Midbrain (tissue), 1 donor: ENCODE results near the gene PREX1.

Experiments used
- DNase-seq: peaks from one replicate; lab custom pipeline; 2025; lab: John Stamatoyannopoulos, UW

PREX1 gene

GRCh38 chr20:48736231-48736630, 91.6 kb downstream of the PREX1 start:
- no peak for DNase-seq

DNA sequence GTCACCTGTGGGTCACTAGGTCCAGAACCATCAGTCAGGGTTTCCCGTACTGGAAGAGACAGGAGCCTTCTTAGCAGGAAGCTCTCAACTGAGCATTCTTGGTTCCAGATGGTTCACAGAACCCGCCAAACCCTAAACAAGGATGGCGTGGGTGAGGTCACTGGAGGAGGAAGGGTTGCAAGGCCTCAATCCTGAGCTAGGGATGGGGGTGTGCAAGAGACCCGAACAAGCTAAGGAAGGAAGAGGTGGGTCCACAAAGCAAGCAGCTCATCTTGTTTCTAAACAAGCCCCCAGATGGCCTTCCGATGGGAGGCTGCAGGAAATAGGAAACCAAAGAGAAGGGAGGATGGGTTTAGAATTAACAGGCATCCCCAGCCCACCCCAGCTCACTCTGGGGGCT, 92.7 kb downstream of the PREX1 start:
- DNase-seq, result no peak

GRCh38 chr20:48734104-48734749, 93.6 kb downstream of the PREX1 start:
- DNase-seq, result no peak

DNA sequence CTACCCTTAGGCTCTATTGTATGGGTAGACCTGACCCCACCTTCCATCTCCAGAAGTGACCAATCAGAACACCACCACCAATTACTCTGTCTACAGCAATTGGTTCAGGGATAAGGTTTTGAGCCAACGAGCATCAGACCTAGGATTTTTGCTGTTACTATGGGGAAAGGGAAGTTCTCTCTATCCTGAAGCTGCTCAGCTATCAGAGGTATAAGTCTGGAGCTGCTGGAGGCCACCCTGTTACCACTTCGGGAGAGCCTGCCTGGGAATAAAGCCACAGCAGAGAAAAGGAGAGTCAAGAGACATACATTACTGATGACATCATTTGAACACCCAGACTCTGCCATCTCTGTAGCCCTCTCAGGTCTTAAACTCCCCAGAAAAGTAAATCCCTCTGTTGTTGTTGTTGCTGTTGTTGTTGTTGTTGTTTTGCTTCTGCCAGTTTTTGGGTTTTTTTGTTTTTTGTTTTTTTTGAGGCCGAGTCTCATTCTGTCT, 94.5 kb downstream of the PREX1 start:
- no peak for DNase-seq

DNA sequence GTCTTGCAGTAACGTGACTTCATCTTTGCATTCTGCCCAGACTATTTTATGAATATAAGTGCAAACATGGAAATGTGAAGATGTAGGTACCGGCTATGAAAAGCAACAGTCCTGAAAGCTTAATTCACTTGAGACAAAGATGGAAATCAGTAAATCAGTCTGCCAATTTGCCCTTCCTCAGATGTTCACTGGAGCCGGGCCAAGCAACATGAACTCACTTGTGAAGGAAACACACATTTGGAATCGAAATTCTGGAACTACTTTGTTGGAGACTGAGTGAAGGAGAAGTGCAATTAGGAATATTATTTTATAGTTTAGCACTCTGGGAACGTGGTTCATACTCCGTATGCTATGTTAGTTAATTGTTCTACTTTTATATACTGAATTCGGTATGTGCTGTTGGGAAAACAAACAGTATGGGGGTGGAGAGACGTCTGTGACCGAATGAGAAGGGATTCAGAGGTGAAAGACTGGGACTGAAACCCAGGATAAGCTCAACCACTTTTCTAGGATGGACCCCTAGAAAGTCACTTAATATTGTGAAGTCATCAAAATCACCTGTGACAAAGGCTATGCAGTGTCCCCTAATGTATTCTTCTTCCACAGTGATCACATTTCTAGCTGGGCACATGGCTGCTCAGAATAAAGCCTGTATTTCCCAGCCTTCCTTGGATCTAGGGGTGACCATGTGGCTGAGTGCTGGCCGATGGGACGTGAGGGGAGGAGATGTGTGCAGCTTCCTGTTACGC, 95.5 kb downstream of the PREX1 start:
- peak; percentile 54 for DNase-seq

DNA sequence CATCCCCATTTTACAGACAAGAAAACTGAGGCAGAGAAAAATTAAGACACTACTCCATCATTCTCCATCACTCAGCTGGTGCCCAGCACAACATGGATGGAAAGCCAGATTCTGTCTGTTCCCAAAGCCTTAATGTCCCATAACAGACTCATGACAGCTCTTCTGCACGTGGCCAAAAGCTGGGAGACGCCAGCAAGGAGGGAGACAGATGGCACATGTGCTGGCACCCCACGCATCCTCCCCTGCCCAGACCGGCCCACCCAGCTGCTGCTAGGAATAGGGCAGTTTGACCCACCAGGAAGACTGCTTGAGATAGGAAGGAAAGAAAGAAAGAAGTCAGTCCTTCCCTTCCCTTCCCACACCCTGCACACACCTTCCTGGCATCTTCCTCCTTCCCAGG, 96.3 kb downstream of the PREX1 start:
- DNase-seq, result no peak

DNA sequence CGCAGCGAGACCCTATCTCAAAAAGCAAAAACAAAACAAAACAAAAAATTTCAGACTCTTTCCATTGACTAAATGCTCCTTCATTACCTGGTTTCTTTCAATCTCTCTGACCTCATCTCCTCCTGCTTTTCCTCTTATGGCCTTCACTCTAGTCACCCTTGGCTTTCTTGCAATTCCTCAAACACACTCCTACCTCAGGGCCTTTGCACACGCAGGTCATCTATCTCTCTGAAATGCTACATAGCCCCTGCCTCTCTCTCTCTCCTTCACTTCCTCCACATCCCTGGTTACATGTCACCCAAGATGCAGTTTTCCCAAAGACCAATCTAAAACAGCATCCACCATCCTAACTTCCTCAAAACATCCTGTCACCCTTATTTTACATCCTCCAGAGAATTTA, 96.8 kb downstream of the PREX1 start:
- no peak for DNase-seq

DNA sequence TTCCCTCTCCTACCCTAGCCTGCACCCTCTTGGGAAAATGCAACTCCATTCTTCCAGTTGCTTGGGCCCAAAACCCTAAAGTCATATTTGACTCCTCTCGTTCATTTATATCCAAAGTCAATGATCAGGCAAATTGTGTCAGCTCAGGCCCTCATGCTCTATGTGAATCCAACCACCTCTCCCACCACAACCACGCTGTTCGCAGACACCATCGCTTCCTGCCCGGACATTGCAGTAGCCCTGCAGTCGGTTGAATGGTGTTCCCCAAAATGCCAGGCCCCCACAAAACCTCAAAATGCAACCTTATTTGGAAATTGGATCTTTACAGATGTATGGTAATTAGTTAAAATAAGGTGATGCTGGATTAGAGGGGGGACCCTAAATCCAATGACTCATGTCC, 98.3 kb downstream of the PREX1 start:
- no peak for DNase-seq

DNA sequence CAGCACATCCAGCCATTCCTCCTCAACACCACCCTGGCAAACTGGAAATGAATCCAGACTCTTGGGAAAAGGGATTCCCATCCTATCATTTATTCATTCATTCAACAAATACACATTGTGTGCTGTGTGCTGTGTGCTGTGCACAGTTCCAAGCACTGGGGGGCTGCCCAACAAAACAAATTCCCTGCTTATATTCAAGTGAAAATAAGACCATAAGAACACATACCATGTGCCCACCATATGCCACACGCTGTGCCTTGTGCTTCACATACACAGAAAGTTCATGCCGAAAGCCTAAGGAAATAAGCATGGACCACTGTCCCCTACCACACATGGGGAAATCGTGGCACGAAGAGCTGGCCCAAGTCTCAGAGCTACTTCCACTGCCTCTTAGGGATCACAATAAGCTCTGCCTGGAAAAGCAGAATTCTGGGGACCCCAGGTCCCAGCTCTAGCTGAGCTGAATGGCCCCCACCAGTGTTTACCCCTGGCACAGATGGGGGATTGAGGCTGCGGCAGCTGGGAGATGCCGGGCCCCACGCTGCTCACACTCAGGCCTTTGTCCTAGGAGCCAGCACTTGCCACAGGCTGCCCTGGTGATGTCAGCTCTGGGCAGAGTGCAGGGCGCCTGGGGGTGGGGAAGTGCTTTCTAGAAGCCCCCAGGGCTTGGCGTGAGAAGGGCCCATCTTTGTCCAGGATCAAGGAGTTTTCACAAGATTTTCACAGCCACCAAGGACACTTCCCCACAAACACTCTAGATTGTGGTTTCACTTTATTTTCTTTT, 99.6 kb downstream of the PREX1 start:
- DNase-seq, result peak; percentile 93

DNA sequence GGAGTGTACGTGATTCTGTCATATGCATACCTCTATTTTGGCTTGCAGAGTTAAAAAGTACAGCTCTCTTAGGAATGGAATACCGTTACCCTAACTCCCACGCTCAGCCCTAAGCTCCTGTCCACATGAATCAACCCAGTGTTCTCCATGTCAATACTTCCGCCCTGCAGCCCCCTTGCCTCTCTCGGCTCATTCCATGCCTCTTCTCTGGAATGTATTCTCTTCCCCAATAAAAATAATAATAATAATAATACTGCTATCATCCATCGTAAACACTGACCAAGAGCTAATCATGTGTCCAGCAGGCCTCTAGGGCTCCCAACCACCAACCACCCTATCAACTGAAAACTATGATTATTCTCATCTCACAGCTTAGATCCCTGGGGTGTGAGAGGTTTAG, 100.6 kb downstream of the PREX1 start:
- DNase-seq, result no peak

GRCh38 chr20:48725555-48725991, 102.2 kb downstream of the PREX1 start:
- DNase-seq, result no peak

GRCh38 chr20:48724891-48725554, 102.8 kb downstream of the PREX1 start:
- DNase-seq, result no peak

- DNase-seq, result no peak
These were observed 103.4 kb downstream of the PREX1 start for GRCh38 chr20:48724382-48724781.

DNA sequence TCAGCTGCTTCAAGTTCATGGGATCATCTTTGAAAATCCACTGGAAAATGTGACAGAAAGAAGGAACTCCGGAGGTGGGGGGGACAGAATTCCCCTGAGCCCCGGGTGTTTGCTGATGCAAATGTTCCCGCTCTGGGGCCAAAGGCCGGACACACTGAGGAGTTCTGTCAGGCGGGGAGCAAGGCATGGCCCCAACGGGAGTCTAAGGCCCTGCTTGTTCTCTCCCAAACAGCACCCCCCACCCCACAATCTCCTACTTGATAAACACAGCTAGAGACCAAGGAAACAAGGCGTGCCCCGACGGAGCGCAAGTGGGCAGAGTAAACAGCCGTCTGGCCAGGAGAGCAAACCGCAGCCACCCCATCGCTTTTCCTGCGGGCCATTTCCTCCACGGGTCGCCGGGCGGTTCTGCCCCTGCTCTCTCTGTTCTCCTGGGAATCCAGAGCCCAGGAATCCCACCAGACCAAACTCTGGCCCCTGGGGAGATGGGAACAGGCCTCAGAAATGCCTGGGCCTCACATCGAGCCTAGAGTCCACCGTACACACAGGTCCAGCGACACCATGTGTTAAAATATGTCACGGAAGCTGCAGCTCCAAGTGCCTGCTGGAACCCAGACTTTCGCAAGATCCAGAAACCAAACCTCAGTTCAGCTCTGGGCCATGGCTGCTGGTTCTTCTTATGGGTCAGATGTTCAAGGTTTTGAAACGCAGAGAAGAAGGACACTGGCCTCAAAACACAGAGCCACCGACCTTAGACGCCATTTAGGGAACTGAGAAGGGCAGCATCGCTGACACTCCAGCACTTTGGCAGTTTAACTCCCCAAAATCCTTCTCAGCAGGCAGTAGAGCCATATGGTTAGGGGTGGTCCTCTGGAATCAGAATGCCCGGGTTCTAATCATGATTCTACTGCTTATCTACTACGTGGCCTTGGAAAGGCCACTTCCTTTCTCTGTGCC, 104.2 kb downstream of the PREX1 start:
- peak; percentile 57 for DNase-seq

GRCh38 chr20:48722737-48723191, 105.0 kb downstream of the PREX1 start:
- DNase-seq, result no peak

DNA sequence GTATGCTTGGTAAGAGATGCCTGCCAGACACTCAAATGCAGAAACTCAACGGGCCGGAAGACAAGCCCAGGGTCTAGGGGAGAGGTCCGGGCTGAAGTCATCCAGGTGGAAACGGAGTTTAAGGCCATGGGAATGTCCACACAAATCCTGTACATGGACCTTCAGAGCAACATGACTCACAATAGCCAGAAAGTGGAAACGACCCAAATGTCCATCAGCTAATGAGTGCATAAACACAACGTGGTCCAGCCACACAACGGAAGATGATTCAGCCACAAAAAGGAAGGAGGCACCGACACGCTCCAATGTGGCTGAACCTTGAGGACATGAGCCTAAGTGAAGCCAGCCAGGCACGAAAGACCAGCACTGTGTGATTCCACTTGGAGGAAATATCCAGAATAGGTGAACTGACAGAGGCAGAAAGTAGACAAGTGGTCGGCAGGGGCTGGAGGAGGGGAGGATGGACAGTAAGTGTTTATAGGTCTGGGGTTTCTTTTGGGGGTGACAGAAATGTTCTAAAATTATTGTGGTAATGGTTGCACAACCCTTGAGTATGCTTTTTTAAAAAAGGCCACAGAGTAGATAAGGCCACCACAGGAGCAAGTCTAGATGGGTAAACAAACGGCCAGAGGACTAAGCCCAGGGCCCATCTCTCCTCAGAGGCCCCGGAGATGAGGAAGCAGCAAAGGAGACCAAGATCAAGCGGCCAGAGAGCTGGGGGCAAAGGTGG, 105.6 kb downstream of the PREX1 start:
- peak; percentile 58 for DNase-seq

DNA sequence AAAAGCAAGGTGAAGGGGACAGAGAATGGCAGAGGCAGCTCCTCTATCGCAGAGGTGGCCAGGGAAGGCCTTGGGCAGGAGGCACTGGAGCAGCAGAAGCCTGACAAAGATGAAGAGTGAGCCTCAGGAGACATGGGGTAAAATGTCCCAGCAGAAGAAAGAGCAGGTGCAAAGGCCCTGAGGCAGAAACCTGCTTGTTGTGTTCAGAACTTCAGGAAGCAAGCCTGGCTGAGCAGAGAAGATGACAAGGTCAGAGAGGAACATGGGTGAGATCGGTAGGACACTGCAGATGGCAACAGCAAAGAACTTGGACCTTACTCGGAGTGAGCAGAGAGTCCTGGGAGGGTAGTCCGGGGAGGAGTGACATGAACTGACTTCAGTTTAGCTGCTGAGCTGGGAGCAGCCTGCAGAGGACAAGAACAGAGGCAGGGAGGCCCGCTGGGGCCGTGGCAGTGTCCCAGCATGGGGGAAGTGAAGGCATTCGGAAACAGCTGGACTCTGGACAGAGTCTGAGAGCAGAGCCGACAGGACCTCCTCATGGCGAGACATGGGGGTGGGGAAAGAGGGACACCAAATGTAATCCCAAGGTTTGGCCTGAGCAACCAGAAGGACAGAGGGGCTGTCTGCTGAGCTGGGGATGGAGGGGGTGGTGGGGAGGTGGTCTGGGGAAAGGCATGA, 106.3 kb downstream of the PREX1 start:
- DNase-seq, result no peak

DNA sequence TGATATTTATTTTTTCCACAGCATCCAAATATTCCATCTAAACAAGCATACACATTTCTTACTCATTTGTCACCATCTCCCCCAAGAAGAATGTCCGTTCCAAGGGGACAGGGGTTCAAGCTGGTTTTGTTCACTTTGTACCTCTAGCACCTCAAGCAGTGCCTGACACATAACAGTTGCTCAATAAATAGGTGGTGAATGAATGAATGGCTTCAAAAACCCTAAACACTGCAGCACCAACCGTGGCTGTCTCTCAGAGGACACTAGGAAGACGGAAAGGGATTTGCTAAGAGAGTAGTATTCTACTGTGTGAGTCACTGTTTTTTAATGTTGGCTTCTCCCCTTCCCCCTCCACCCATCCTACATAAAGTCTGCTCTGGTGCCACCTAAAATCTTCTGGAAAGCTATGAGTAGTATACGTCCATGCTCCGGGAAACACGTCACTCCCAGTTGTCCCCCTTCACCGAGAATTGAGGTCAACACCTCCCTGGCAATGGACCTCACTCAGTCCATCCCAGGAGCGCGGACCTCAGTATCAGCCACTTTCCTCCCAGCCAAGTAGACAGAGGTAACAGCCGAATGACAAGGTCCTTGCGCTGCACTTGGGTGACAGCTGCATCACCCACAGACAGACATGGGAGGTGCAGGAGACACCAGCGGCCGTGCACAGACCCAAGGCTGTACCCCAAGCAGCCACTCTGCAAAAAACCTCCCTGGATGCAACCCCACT, 107.4 kb downstream of the PREX1 start:
- no peak for DNase-seq
